PC-3 (cell line): Measurements from ENCODE around the gene ABCG1. TPM values are rescaled to one million over a fixed set of nuclear protein-coding genes. Genes with fewer than 3 reads are reported as not detected.

Experiments
- ATAC-seq: fragments of 200-7000 bp; cut with Tn5 transposase; 2 replicates; pipeline ENCODE4 v1.9.1; 2020; ENCODE audit warnings: mild to moderate bottlenecking, moderate library complexity
- BruUV-seq: library from RNA; stranded (reverse); fragments of 400-500 nt; replicated peaks from 2 replicates; lab custom pipeline; 2021; lab: Mats Ljungman, UMichigan
- CTCF ChIA-PET: fragments of 300-600 bp; sonication (Branson Sonifier 250); formaldehyde crosslinking; loops from one replicate; lab custom pipeline; 2022; ENCODE audit warnings: antibody characterized with exemption; lab: Charles Lee
- POLR2A ChIA-PET: fragments of 300-600 bp; sonication (Branson Sonifier 250); formaldehyde crosslinking; loops from one replicate; lab custom pipeline; 2022; ENCODE audit warnings: antibody characterized with exemption; ENCODE audit not compliant: unreplicated experiment; lab: Charles Lee
- DNase-seq: peaks from one replicate; pipeline ENCODE4 v3.0.0-alpha.2; 2015
- H2AFZ ChIP-seq: fragments of 300-600 bp; sonication (generic); 2 replicates; pipeline ENCODE4 v1.6.0; 2016; ENCODE audit warnings: antibody characterized with exemption, low read length
- H3F3A ChIP-seq: fragments of 300-600 bp; sonication (generic); one replicate; pipeline ENCODE4 v1.6.0; 2017; ENCODE audit warnings: antibody characterized with exemption, low read length, control low read depth, mild to moderate bottlenecking; ENCODE audit not compliant: unreplicated experiment
- H3K27ac ChIP-seq: fragments of 300-600 bp; sonication (generic); 2 replicates; pipeline ENCODE4 v1.5.1; 2016; ENCODE audit warnings: mild to moderate bottlenecking, low read length
- H3K27me3 ChIP-seq: fragments of 300-600 bp; sonication (generic); 2 replicates; pipeline ENCODE4 v1.6.1; 2016; ENCODE audit warnings: low read length, mixed read lengths
- H3K36me3 ChIP-seq: fragments of 300-600 bp; sonication (generic); 2 replicates; pipeline ENCODE4 v1.6.1; 2016; ENCODE audit warnings: low read depth, mixed run types, low read length, mixed read lengths
- H3K4me1 ChIP-seq: fragments of 300-600 bp; sonication (generic); 2 replicates; pipeline ENCODE4 v1.5.1; 2016; ENCODE audit warnings: low read length; ENCODE audit not compliant: insufficient read depth
- H3K4me2 ChIP-seq: fragments of 300-600 bp; sonication (generic); 2 replicates; pipeline ENCODE4 v1.6.0; 2016; ENCODE audit warnings: low read length
- H3K4me3 ChIP-seq: fragments of 300-600 bp; sonication (generic); 2 replicates; pipeline ENCODE4 v1.5.1; 2016; ENCODE audit warnings: mild to moderate bottlenecking, low read length, mixed read lengths
- H3K79me2 ChIP-seq: fragments of 300-600 bp; sonication (generic); 2 replicates; pipeline ENCODE4 v1.6.1; 2017; ENCODE audit warnings: low read length, mixed read lengths
- H3K9ac ChIP-seq: fragments of 300-600 bp; sonication (generic); 2 replicates; pipeline ENCODE4 v1.6.0; 2016; ENCODE audit warnings: mild to moderate bottlenecking, low read length
- H3K9me2 ChIP-seq: fragments of 300-600 bp; sonication (generic); replicated peaks from 2 replicates; pipeline ENCODE4 v1.6.1; 2016; ENCODE audit warnings: mixed run types, low read length, mixed read lengths
- H3K9me3 ChIP-seq: fragments of 300-600 bp; sonication (generic); 2 replicates; pipeline ENCODE4 v1.6.1; 2016; ENCODE audit warnings: low read length, mixed read lengths
- H4K20me1 ChIP-seq: fragments of 300-600 bp; sonication (generic); 2 replicates; pipeline ENCODE4 v1.6.1; 2016; ENCODE audit warnings: low read length, mixed read lengths
- EZH2 ChIP-seq: fragments of 300-600 bp; sonication (generic); IDR thresholded peaks from one replicate; pipeline ENCODE4 v1.6.1; 2017; ENCODE audit warnings: antibody characterized with exemption, mild to moderate bottlenecking, low read length; ENCODE audit not compliant: unreplicated experiment
- EZH2phosphoT487 ChIP-seq: fragments of 300-600 bp; sonication (generic); IDR thresholded peaks from 2 replicates; pipeline ENCODE4 v1.6.1; 2018; ENCODE audit warnings: mild to moderate bottlenecking, antibody characterized with exemption, low read length, borderline replicate concordance
- intact Hi-C: fragments of 100-400 bp; cut with micrococcal nuclease; formaldehyde crosslinking; loops from 2 replicates; pipeline ENCODE4 v1.9.0; 2023
- total RNA-seq: library from RNA; depleted of rRNA; stranded (reverse); fragments of >200 nt; gene quantifications from 2 replicates; pipeline ENCODE4 v1.2.3, GENCODE V29; 2014
- TF ChIP-seq, protein P1 (sequence below): fragments of 300-600 bp; sonication (generic); conservative IDR thresholded peaks from 2 replicates; pipeline ENCODE4 v1.5.1; 2017; ENCODE audit warnings: antibody characterized with exemption, low read depth, mild to moderate bottlenecking, low read length

The ABCG1 gene
- total RNA-seq, 1 experiment from 2014 or later: 0.66 TPM

DNA sequence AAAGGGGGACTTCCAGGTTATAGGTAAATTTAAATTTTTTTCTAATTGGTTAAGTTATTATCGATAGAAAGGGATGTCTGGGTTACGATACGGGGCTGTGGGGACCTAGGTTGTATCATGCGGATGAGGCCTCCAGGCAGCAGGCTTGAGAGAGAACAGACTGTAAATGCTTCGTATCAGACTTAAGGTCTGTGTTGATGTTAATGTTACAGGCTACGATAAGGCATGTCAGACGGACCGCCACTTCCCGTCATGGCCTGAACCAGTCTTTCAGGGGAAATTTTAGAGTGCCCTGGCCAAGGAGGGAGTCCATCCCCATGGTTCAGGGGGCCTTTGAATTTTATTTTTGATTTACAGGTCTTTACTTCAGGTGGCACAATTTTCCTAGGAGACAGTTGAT, 16.7 kb downstream of the ABCG1 start:
- no peaks in the 10 kb centered on the region for H4K20me1 ChIP-seq
- peak overlapping the region; percentile 98 for H3K4me2 ChIP-seq
- H3K36me3 ChIP-seq: no peaks in the 10 kb centered on the region
- ChIA-PET POLR2A (no interaction called here), CTCF (interaction anchor here (0.5 kb wide), 1 partner anchor 140 kb away, joined by 3 read pairs; no protein-coding TSS in a partner anchor)
- DNase-seq: no peak
- no peak overlapping the region for H3K9ac ChIP-seq
- no peaks in the 10 kb centered on the region for H3K27me3 ChIP-seq
- no peaks in the 10 kb centered on the region for H3K9me3 ChIP-seq
- no peak for ATAC-seq
- H3K79me2 ChIP-seq: no peaks in the 10 kb centered on the region
- intact Hi-C loops: no loop called here
- no peak overlapping the region for H3K4me3 ChIP-seq
- H2AFZ ChIP-seq: no peak overlapping the region
- H3K27ac ChIP-seq: no peak overlapping the region
- H3K9me2 ChIP-seq: no peaks in the 10 kb centered on the region
- peaks cover 16% of the 10 kb centered on the region for H3K4me1 ChIP-seq
- no peak for TF ChIP-seq EZH2phosphoT487
- BruUV-seq: no TSS peak
- no peaks in the 10 kb centered on the region for H3F3A ChIP-seq

DNA sequence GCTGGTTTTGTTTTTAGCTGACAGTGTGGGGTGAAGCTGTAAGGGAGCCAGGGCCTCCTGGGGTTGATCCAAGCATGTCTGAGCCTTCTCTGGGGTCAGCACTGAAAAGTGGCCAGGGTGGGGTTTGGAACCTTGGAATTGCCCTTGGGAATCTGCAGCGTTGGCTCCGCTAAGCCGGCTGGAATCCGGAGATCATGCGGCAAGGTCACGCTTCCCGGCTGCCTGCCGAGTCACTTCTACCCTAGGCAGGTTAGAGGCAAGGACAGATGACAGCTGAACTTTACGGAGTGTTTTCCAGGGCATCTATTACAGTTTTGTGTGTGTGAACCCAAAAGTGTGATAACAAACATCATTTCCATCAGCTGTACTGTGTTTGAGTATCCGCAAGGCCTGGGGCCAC, 17.1 kb downstream of the ABCG1 start:
- Histone ChIP-seq H4K20me1 (no peaks in the 10 kb centered on the region), H3K9ac (no peak overlapping the region), H3K79me2 (no peaks in the 10 kb centered on the region), H3K36me3 (no peaks in the 10 kb centered on the region), H3K9me3 (no peaks in the 10 kb centered on the region), H3K9me2 (no peaks in the 10 kb centered on the region), H3K4me3 (no peak overlapping the region), H3K27ac (no peak overlapping the region), H2AFZ (no peak overlapping the region), H3K27me3 (no peaks in the 10 kb centered on the region), H3K4me2 (no peak overlapping the region), H3F3A (no peaks in the 10 kb centered on the region), H3K4me1 (peaks cover 16% of the 10 kb centered on the region)
- intact Hi-C loops: no loop called here
- POLR2A ChIA-PET: interaction anchor here (0.7 kb wide), 1 partner anchor 16 kb away, joined by 4 read pairs; no protein-coding TSS in a partner anchor
- CTCF ChIA-PET: interaction anchor here (0.5 kb wide), 1 partner anchor 139 kb away, joined by 3 read pairs; no protein-coding TSS in a partner anchor
- TF ChIP-seq EZH2: no peak
- no peak for TF ChIP-seq EZH2phosphoT487
- TF ChIP-seq, protein P1, sequence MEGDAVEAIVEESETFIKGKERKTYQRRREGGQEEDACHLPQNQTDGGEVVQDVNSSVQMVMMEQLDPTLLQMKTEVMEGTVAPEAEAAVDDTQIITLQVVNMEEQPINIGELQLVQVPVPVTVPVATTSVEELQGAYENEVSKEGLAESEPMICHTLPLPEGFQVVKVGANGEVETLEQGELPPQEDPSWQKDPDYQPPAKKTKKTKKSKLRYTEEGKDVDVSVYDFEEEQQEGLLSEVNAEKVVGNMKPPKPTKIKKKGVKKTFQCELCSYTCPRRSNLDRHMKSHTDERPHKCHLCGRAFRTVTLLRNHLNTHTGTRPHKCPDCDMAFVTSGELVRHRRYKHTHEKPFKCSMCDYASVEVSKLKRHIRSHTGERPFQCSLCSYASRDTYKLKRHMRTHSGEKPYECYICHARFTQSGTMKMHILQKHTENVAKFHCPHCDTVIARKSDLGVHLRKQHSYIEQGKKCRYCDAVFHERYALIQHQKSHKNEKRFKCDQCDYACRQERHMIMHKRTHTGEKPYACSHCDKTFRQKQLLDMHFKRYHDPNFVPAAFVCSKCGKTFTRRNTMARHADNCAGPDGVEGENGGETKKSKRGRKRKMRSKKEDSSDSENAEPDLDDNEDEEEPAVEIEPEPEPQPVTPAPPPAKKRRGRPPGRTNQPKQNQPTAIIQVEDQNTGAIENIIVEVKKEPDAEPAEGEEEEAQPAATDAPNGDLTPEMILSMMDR: no peak
- ATAC-seq (no peak), DNase-seq (no peak)
- no TSS peak for BruUV-seq

DNA sequence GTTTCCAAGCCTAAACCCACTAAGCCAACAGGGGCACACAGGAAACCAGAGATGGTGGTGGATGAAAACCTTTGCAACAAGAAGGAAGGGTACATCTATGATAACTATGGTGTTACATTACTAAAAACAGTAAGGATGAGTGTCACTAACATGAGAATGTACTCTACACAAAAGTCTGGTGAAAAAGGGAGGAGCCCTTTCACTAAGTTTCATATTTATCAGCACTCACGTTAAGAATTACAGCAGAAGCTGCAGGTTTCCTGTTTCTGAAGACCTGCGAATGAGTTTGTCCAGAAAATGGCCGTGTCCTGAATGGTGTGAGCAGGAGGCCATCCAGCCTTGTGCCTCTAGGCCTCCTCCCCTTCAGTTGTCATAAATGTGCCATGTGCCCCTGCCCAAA, 17.8 kb downstream of the ABCG1 start:
- BruUV-seq: no TSS peak
- TF ChIP-seq EZH2phosphoT487: no peak
- TF ChIP-seq, protein P1: no peak
- TF ChIP-seq EZH2: no peak
- intact Hi-C loops: no loop called here
- Histone ChIP-seq H3K79me2 (no peaks in the 10 kb centered on the region), H3F3A (no peaks in the 10 kb centered on the region), H3K36me3 (no peaks in the 10 kb centered on the region), H3K9ac (no peak overlapping the region), H3K9me2 (no peaks in the 10 kb centered on the region), H3K4me3 (no peak overlapping the region), H2AFZ (no peak overlapping the region), H3K4me2 (no peak overlapping the region), H4K20me1 (no peaks in the 10 kb centered on the region), H3K9me3 (no peaks in the 10 kb centered on the region), H3K27ac (no peak overlapping the region), H3K27me3 (no peaks in the 10 kb centered on the region), H3K4me1 (peaks cover 16% of the 10 kb centered on the region)
- POLR2A ChIA-PET: interaction anchor here (0.7 kb wide), 1 partner anchor 16 kb away, joined by 4 read pairs; no protein-coding TSS in a partner anchor
- CTCF ChIA-PET: no interaction called here
- ATAC-seq (no peak), DNase-seq (no peak)
